Adrenal gland (tissue), 5 donors: ENCODE measurements around the gene DNMBP.

Experiments
- POLR2A ChIP-seq, 2 donors: fragments of 450-650 bp; IDR thresholded peaks; one replicate each; pipeline ENCODE4 v1.6.1; 2017; ENCODE audit warnings: antibody characterized with exemption in 2 of 2, mild to moderate bottlenecking in 2 of 2, moderate library complexity in 1 of 2
- TF ChIP-seq, protein P1 (sequence below), 6 experiments: fragments of 450-650 bp in 4 of 6; fragments of 200-600 bp in 2 of 6; sonication (generic) in 1 of 6; IDR thresholded peaks; 1 replicate in 5 of 6; 2 replicates in 1 of 6; pipeline versions ENCODE4 v1.5.1 to v1.8.0; 2016 to 2021; ENCODE audit warnings: antibody characterized with exemption in 6 of 6, mild to moderate bottlenecking in 2 of 6, moderate library complexity in 1 of 6
- donor health status: DM: no; HTN: no; CAD: no.

DNA sequence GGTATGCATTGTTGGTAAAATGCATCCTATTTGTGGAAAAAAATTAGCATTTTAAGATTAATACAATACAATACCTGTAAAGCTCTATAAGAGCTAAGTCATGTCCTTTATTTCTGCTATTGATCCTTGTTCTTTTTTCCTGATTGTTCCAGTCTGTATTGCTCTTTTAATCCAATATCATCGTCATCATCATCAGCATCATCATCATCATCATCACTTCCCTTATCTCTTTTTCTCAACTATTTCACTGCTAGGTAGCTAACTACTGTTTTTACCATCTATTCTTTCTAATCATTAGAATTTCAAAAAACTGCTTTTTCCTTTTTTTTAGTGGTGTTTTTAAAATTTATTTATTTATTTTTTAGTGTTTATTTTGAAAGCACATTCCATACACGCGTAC lies 156.1 kb downstream of the DNMBP start:
- TF ChIP-seq, protein P1, sequence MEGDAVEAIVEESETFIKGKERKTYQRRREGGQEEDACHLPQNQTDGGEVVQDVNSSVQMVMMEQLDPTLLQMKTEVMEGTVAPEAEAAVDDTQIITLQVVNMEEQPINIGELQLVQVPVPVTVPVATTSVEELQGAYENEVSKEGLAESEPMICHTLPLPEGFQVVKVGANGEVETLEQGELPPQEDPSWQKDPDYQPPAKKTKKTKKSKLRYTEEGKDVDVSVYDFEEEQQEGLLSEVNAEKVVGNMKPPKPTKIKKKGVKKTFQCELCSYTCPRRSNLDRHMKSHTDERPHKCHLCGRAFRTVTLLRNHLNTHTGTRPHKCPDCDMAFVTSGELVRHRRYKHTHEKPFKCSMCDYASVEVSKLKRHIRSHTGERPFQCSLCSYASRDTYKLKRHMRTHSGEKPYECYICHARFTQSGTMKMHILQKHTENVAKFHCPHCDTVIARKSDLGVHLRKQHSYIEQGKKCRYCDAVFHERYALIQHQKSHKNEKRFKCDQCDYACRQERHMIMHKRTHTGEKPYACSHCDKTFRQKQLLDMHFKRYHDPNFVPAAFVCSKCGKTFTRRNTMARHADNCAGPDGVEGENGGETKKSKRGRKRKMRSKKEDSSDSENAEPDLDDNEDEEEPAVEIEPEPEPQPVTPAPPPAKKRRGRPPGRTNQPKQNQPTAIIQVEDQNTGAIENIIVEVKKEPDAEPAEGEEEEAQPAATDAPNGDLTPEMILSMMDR (IDR thresholded peaks at IDR 0.05): no peak
- no peak for TF ChIP-seq POLR2A (IDR thresholded peaks at IDR 0.05)
